HG03039 (cell line): Measurements from ENCODE around the gene ANKFN1.

Experiments
- ATAC-seq: cut with Tn5 transposase; IDR thresholded peaks from one replicate; pipeline ENCODE4 v1.9.1; 2021; ENCODE audit warnings: mild to moderate bottlenecking, moderate library complexity; ENCODE audit not compliant: unreplicated experiment

ANKFN1 gene

GRCh38 chr17:56178203-56178602 is 24.9 kb downstream of the ANKFN1 start:
- no peak for ATAC-seq

GRCh38 chr17:56182081-56182480 is 28.8 kb downstream of the ANKFN1 start:
- ATAC-seq = no peak

GRCh38 chr17:56184650-56185049 is 31.4 kb downstream of the ANKFN1 start:
- ATAC-seq = no peak

- ATAC-seq = no peak
Observed at GRCh38 chr17:56185491-56186221, 32.4 kb downstream of the ANKFN1 start.

- no peak for ATAC-seq
Observed at GRCh38 chr17:56186222-56186786, 33.0 kb downstream of the ANKFN1 start.

GRCh38 chr17:56203430-56203829 is 50.2 kb downstream of the ANKFN1 start:
- no peak for ATAC-seq

GRCh38 chr17:56206351-56206750 is 53.1 kb downstream of the ANKFN1 start:
- no peak for ATAC-seq

- ATAC-seq = no peak
Observed at GRCh38 chr17:56213031-56213430, 59.8 kb downstream of the ANKFN1 start.

GRCh38 chr17:56217921-56218320 is 64.6 kb downstream of the ANKFN1 start:
- no peak for ATAC-seq

- ATAC-seq = no peak
Observed at GRCh38 chr17:56222255-56222654, 69.0 kb downstream of the ANKFN1 start.

GRCh38 chr17:56230660-56231059 is 77.4 kb downstream of the ANKFN1 start:
- no peak for ATAC-seq

- no peak for ATAC-seq
Observed at GRCh38 chr17:56231252-56231651, 78.0 kb downstream of the ANKFN1 start.

- no peak for ATAC-seq
Observed at GRCh38 chr17:56231693-56232092, 78.4 kb downstream of the ANKFN1 start.

GRCh38 chr17:56244268-56244890 is 91.1 kb downstream of the ANKFN1 start:
- no peak for ATAC-seq

- ATAC-seq = no peak
Observed at GRCh38 chr17:56247816-56248215, 94.5 kb downstream of the ANKFN1 start.

- ATAC-seq = no peak
Observed at GRCh38 chr17:56257075-56257474, 103.8 kb downstream of the ANKFN1 start.

- ATAC-seq = no peak
Observed at GRCh38 chr17:56260376-56261002, 107.2 kb downstream of the ANKFN1 start.

- ATAC-seq = no peak
Observed at GRCh38 chr17:56262803-56263202, 109.5 kb downstream of the ANKFN1 start.

- no peak for ATAC-seq
Observed at GRCh38 chr17:56269556-56270389, 116.5 kb downstream of the ANKFN1 start.

GRCh38 chr17:56274491-56274890 is 121.2 kb downstream of the ANKFN1 start:
- ATAC-seq = no peak

GRCh38 chr17:56284482-56284881 is 131.2 kb downstream of the ANKFN1 start:
- no peak for ATAC-seq
